ENCODE data around the gene CPA5.

CPA5 gene

DNA sequence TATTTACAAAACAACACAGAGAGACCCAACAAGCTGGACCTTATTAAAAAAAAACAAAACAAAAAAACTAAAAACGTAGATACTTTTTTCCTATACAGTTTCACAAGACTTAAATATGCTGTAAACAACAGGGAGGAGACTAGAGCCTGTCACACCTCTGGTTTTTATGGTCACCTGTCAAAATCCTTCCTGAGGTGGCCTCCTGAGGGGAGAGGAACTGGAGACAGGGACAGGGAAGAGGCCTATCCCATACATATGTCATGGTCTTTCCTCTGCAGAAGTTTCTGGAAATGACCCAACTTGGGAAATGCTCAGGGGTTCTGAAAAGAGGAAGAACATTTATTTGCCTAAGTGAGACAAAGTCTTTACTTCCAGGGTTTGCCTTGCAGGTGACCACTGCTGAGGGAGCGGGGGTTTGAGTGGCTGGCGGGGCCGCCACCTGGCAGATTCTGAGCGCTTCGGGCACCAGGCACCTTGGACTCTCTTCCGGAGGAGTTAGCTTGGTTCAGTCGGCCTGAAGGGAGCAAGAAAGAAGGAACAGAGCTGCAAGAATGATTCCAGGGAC, 54.0 kb downstream of the CPA5 start:
- no peak for DNase-seq

DNA sequence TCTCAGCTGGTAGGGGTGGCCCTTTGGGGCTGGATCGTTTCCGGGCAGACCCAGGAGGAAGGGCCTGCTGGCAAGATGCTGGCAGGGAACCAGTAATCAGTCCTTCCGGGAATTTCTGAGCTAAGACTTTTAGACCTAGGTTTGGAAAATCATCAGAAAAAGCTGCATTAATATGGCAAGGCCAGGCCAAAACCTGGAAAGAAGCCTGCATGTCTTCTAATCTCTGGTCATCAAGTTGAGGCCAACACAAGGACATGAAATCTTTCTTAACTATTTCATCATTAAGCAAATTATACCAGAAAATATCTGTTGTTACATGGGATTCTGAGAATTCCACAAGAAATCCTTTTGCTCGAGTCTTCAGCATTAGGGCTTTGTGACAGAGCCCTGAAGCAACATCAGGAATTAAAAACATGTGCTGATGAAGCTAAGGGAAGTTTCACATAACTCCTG, 55.5 kb downstream of the CPA5 start:
- DNase-seq = no peak

DNA sequence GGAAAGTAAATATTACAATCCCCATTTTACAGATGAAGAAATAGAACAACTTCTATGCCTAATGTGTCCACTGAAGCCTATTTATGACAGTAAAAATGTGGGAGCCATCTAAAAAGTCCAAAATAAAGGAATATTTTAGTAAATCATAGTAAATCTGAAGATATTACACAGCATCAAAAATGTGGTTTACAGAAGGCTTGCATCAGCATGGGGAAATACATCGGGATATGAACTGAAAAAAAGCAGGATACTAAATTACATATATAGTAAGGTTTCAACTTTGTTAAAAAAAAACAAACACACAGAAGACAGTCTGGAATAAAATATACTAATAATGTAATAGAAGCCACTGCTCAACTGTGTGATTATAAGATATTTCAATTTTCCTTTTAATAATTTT, 56.5 kb downstream of the CPA5 start:
- DNase-seq = no peak

DNA sequence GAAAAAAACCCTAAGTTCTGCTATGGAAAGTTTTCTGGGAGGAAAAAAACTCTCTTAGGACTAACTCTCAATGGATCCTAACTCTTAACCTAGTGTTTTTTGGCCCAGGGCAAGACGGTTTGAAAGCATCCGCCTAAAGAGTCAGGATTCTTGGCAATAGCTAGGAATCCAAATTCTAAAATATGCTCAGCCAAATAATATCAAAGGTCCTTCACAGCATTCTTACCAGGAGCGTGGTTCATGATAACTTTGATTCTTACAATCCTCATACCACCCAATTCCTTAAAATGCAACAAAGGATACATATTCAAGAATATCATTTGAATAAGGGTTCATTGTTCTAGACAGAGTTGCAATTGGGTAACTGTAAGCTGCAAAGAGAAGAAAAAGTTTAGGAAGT, 57.0 kb downstream of the CPA5 start:
- no peak for DNase-seq

DNA sequence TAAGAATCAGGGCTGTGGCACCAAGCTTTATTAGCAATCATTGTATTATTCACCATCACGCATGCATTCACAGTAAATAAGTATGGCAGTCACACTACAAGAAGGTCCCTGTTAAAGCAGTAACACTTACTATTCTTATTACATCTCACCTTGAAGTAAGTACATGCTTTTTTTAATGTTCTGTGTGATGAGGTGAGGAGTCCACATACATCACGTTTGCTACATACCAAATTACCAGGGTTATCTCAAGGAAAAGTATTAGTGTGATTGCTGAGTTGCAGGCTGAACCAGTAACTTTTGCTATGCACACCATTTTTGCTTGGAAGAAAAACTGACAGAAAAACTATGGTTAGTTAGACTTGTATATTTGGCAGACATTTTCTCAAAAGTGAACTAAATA, 60.4 kb downstream of the CPA5 start:
- DNase-seq = no peak

DNA sequence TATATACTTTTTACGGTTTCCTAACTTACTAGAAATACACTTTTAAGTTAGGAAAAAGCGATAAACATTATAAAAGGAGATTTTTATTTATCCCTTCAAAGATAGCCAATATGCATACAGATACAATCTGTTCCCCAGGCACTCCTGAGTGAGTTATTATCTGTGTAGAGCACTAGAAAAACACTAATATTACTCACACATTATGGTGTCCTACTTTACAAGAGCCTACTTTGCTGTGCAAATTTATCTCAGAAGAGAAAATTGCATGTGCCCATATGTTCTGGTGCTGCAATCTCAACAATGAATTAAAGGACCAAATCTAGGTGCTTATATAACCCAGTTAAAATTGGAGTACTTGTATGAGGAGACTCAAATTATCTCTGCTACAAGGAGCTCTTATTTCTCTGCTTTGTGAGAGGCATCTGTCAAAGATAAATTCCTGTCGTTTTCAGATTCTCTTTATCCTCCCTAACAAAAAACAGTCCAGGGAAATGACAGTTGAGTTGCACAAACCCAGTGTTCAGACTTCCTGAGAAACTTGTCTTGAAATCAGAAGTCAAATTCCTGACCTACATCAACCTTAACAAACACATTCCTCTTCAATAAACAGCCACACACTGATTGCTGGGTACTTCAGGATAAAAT, 64.6 kb downstream of the CPA5 start:
- DNase-seq = no peak

DNA sequence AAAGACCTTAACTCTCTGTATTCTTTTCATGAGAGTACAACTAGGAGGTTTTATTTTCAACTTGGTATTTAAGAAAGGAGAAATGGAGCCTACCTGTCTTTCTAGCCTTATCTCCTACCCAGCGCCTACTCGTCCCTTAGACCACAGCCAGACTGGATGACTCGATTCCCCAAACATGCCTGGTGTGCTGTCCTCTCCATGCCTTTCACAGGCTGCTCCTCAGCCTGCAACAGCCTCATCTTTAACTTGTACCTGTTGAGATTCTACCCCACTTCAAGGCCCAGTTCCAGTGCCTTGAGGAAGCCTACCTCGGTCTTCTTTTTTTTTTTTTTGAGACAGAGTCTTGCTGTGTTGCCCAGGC, 65.1 kb downstream of the CPA5 start:
- no peak for DNase-seq

DNA sequence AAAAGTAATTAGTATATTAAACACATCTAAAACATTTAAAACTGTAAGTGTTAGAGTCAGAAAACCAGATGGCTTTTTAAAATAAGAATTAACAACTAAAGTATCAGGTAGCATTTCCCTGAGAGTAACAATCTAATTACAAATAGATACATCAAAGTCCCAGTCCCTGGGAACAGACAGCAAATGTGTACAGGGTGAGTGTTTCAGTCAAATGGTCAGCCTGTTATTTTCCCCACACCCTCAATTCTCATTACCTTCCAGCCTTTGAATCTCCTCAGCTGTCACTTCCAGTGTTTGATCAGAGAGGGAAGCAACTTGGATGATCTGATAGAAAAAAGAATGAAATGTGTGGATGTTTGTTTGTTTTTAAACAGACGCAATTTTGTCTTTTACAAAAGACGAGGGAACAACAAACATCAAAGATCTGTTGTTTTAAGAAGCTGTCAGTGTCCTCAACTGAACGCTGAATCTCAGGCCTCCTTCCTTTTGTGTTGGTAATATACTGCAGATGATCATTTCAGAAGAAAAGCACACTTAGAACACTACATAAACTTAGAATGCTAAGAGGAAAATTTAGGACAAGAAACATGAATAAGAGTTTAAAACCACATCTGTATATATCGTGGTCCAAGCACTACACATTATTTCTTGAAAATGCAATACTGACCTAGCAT, 66.4 kb downstream of the CPA5 start:
- no peak for DNase-seq

DNA sequence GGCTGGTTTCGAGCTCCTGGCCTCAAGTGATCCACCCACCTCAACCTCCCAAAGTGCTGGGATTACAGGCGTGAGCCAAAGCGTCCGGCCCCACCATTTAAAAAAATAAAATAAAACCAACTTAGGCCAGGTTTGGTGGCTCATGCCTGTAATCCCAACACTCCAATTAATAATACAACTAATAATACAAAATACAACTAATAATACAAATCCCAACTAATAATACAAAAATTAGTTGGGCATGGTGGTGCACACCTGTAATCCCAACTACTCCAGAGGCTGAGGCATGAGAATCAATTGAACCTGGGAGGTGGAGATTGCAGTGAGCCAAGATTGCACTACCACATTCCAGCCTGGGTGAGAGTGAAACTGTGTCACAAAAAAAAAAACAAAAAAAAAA, 68.6 kb downstream of the CPA5 start:
- DNase-seq = no peak

DNA sequence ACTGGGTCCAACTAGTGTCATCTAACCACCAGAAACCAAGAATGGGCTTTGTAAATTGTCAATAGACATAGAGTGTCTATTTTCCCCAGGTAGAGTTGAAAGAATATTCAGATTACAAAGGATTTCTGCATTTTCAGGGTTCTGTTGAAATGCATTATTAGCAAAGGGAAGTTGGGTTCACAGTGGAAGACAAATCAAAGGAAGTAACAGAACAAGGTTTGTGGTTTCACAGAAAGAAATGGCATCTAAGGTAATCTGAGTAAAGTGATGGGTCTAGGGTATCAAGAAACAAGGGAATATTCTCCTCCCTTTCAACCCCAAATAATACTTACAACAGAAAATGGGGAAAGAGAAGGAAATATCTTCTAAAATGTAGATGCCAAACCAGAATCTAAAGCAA, 70.4 kb downstream of the CPA5 start:
- no peak for DNase-seq

DNA sequence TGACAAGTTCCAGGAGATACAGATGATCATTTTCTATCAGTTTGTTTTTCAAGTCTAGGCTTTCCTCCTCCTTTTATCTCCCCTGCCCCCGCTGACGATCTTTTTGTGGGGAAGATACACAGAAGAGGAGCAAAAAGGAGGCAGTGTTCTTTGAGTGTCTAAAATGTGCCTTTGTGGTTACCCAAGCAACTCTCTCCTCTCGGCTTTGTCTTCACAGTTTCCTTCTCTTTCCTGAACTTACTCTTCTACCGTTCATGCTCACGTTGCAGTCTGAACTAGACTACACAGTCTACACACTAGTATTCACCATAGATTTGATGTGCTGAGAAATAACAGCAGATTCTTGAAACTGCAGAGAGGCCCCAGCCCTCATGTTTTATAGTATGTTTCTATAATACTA, 72.6 kb downstream of the CPA5 start:
- no peak for DNase-seq

DNA sequence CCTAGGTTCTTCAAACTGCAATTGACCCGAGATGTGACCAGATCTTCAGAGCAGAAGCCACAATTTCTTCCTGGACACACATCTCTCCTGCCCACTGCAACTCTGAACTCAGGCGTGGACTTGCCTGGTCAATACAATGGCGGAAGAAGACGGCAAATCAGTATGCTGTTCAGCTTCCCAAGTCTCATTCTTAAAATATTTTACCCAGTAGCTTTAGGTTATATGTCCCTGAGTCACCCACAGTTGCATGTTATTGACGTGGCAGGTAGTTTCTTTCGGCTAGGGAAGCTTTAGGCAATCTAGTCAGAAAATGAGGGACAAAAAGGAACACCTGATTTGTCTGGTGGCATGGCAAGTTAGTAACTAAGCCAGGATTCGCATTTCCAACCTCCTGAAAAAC, 73.7 kb downstream of the CPA5 start:
- no peak for DNase-seq
